Measurements from ENCODE around the gene GGPS1.

Gene GGPS1

GRCh38 chr1:235368428-235368827 lies 40.1 kb downstream of the GGPS1 start:
- TF ChIP-seq TAF1 (IDR thresholded peaks at IDR 0.05; ENCODE audit: borderline replicate concordance, insufficient read depth, low read length) (no peak), POLR2AphosphoS5 (IDR thresholded peaks at IDR 0.05; ENCODE audit: low read depth, low read length) (no peak), FOXP2 (optimal IDR thresholded peaks at IDR 0.05; ENCODE audit: borderline replicate concordance, extremely low read depth, extremely low read length, insufficient read depth) (no peak), SIN3A (IDR thresholded peaks at IDR 0.05; ENCODE audit: borderline replicate concordance, insufficient read depth, low read length) (no peak), REST (IDR thresholded peaks at IDR 0.05; ENCODE audit: insufficient read depth in 1 of 2, low read depth in 2 of 2, low read length in 2 of 2) (no peak)

- TF ChIP-seq TAF1 (IDR thresholded peaks at IDR 0.05; ENCODE audit: borderline replicate concordance, insufficient read depth, low read length) (no peak), REST (IDR thresholded peaks at IDR 0.05; ENCODE audit: insufficient read depth in 1 of 2, low read depth in 2 of 2, low read length in 2 of 2) (no peak), POLR2AphosphoS5 (IDR thresholded peaks at IDR 0.05; ENCODE audit: low read depth, low read length) (no peak), SIN3A (IDR thresholded peaks at IDR 0.05; ENCODE audit: borderline replicate concordance, insufficient read depth, low read length) (no peak)
These were observed 41.4 kb downstream of the GGPS1 start for GRCh38 chr1:235369802-235370201.

GRCh38 chr1:235375919-235376605 lies 47.7 kb downstream of the GGPS1 start:
- TF ChIP-seq POLR2AphosphoS5 (IDR thresholded peaks at IDR 0.05; ENCODE audit: low read depth, low read length) (no peak), TAF1 (IDR thresholded peaks at IDR 0.05; ENCODE audit: borderline replicate concordance, insufficient read depth, low read length) (no peak), REST (IDR thresholded peaks at IDR 0.05; ENCODE audit: insufficient read depth in 1 of 2, low read depth in 2 of 2, low read length in 2 of 2) (no peak), SIN3A (IDR thresholded peaks at IDR 0.05; ENCODE audit: borderline replicate concordance, insufficient read depth, low read length) (no peak), FOXP2 (optimal IDR thresholded peaks at IDR 0.05; ENCODE audit: borderline replicate concordance, extremely low read depth, extremely low read length, insufficient read depth) (no peak)

DNA sequence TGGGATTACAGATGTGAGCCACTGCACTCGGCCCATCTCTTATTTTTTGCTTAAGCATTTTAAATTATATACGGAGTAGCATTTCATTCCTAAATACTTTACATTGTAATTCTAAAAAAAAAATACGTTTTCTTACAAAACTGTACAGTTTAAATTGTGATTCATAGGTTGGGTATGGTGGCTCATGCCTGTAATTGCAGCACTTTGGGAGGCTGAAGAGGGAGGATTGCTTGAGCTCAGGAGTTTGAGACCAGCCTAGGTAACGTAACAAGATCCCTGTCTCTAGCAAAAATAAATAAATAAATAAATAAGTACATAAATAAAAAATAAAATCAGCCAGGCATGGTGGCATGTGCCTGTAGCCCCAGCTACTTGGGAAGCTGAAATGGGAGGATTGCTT lies 63.5 kb downstream of the GGPS1 start:
- TF ChIP-seq REST (IDR thresholded peaks at IDR 0.05; ENCODE audit: insufficient read depth in 1 of 2, low read depth in 2 of 2, low read length in 2 of 2) (no peak), TAF1 (IDR thresholded peaks at IDR 0.05; ENCODE audit: borderline replicate concordance, insufficient read depth, low read length) (no peak), SIN3A (IDR thresholded peaks at IDR 0.05; ENCODE audit: borderline replicate concordance, insufficient read depth, low read length) (no peak), FOXP2 (optimal IDR thresholded peaks at IDR 0.05; ENCODE audit: borderline replicate concordance, extremely low read depth, extremely low read length, insufficient read depth) (no peak), POLR2AphosphoS5 (IDR thresholded peaks at IDR 0.05; ENCODE audit: low read depth, low read length) (no peak)

All from PFSK-1 (cell line).